Measurements from ENCODE around the gene MAEA. TPM values are rescaled to one million over a fixed set of nuclear protein-coding genes. Genes with fewer than 3 reads are reported as not detected.

MAEA gene
- total RNA-seq, 4 donors from 2014 or later: 114 to 211 (median 168) TPM

DNA sequence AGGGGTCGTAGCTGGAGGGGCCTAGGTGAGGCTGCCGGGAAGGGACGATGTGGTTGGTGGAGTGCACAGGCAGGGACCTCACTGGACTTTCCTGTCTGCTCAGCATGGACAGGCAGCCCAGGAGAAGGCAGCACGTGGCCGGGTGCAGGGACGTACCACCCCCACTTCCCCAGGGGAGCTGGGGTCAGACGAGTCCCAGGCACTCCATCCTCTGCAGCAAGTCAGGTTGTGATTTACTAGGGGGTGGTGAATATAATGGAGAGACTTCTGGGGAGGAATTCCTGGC lies 39.2 kb upstream of the MAEA start:
- H3K36me3 ChIP-seq: no peaks in the 10 kb centered on the region
- H3K9me3 ChIP-seq: no peaks in the 10 kb centered on the region
- no peaks in the 10 kb centered on the region for H3K27me3 ChIP-seq
- H3K4me3 ChIP-seq: peak overlapping the region in 1 of 4 donors; percentile 89
- TF ChIP-seq, protein P1, sequence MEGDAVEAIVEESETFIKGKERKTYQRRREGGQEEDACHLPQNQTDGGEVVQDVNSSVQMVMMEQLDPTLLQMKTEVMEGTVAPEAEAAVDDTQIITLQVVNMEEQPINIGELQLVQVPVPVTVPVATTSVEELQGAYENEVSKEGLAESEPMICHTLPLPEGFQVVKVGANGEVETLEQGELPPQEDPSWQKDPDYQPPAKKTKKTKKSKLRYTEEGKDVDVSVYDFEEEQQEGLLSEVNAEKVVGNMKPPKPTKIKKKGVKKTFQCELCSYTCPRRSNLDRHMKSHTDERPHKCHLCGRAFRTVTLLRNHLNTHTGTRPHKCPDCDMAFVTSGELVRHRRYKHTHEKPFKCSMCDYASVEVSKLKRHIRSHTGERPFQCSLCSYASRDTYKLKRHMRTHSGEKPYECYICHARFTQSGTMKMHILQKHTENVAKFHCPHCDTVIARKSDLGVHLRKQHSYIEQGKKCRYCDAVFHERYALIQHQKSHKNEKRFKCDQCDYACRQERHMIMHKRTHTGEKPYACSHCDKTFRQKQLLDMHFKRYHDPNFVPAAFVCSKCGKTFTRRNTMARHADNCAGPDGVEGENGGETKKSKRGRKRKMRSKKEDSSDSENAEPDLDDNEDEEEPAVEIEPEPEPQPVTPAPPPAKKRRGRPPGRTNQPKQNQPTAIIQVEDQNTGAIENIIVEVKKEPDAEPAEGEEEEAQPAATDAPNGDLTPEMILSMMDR (IDR thresholded peaks at IDR 0.05): no peak
- no peak for TF ChIP-seq POLR2A (IDR thresholded peaks at IDR 0.05)
- no peak for TF ChIP-seq EP300 (IDR thresholded peaks at IDR 0.05; ENCODE audit: low read depth)
- no peak for TF ChIP-seq POLR2AphosphoS5 (IDR thresholded peaks at IDR 0.05)
- intact Hi-C loops (cut with DNase I; ENCODE audit: low total_unique reads): no loop called here
- peak overlapping the region; percentile 95 to 99 (median 96) for H3K27ac ChIP-seq
- peaks cover 27 to 35% (median 31%) of the 10 kb centered on the region in 4 donors for H3K4me1 ChIP-seq
- 94 to 95% methylated on average over 4 to 7 of the region's 7 CpGs for WGBS, 2 donors (ENCODE audit: low coverage in 1 of 2)
- in situ Hi-C loops (cut with MboI; ENCODE audit: low pct_ligation_motif_present in 1 of 4, low pct_unique_long_range_greater_than_20kb in 1 of 4, low sequenced_read_pairs in 3 of 4): loop anchor here (10.0 to 25.0 kb wide), 3 partner anchors 84 to 94 kb away; partner anchors contain the start of genes SPON2 (in 2 of the 4) and UVSSA (in 2 of the 4)
- DNase-seq: no peak

- DNase-seq: no peak
- intact Hi-C loops (cut with DNase I; ENCODE audit: low total_unique reads): no loop called here
- TF ChIP-seq POLR2A (IDR thresholded peaks at IDR 0.05) (no peak), POLR2AphosphoS5 (IDR thresholded peaks at IDR 0.05) (no peak), EP300 (IDR thresholded peaks at IDR 0.05; ENCODE audit: low read depth) (no peak)
- TF ChIP-seq, protein P1 (IDR thresholded peaks at IDR 0.05): no peak
- Histone ChIP-seq H3K4me1 (peaks cover 20 to 28% (median 24%) of the 10 kb centered on the region in 4 donors), H3K27ac (peak overlapping the region in 1 of 4 donors; percentile 99), H3K27me3 (no peaks in the 10 kb centered on the region), H3K9me3 (no peaks in the 10 kb centered on the region), H3K4me3 (no peak overlapping the region), H3K36me3 (no peaks in the 10 kb centered on the region)
- in situ Hi-C loops (cut with MboI; ENCODE audit: low pct_ligation_motif_present in 1 of 4, low pct_unique_long_range_greater_than_20kb in 1 of 4, low sequenced_read_pairs in 3 of 4): loop anchor here (10.0 to 25.0 kb wide), 3 partner anchors 84 to 94 kb away; partner anchors contain the start of genes SPON2 (in 2 of the 4) and UVSSA (in 2 of the 4)
- WGBS, 2 donors (ENCODE audit: low coverage in 1 of 2): 96 to 100% methylated on average over 9 to 33 of the region's 33 CpGs
Observed at GRCh38 chr4:1250921-1251772, 38.5 kb upstream of the MAEA start.

DNA sequence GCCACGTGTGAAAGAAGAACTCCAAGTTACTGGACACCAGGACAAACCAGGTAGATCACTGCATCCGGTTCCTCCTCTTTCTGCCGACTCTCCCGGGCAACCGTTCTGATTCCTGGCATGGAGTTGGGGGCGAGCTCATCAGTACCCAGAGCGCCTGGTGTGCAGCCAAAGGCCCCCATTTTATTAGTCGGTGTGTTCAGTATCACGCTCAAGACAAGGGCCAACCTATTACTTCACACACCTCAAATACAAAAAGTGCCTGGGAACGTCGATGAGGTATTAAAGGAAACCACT lies 38.0 kb upstream of the MAEA start:
- H3K27me3 ChIP-seq: no peaks in the 10 kb centered on the region
- no peaks in the 10 kb centered on the region for H3K36me3 ChIP-seq
- intact Hi-C loops (cut with DNase I; ENCODE audit: low total_unique reads) (no loop called here), in situ Hi-C loops (cut with MboI; ENCODE audit: low pct_ligation_motif_present in 1 of 4, low pct_unique_long_range_greater_than_20kb in 1 of 4, low sequenced_read_pairs in 3 of 4) (loop anchor here (10.0 to 25.0 kb wide), 3 partner anchors 83 to 93 kb away; partner anchors contain the start of genes SPON2 (in 2 of the 4) and UVSSA (in 2 of the 4))
- DNase-seq: no peak
- H3K27ac ChIP-seq: no peak overlapping the region
- no peak overlapping the region for H3K4me3 ChIP-seq
- H3K4me1 ChIP-seq: peaks cover 14 to 22% (median 18%) of the 10 kb centered on the region in 4 donors
- no peaks in the 10 kb centered on the region for H3K9me3 ChIP-seq
- TF ChIP-seq, protein P1 (IDR thresholded peaks at IDR 0.05): no peak
- TF ChIP-seq EP300 (IDR thresholded peaks at IDR 0.05; ENCODE audit: low read depth) (no peak), POLR2A (IDR thresholded peaks at IDR 0.05) (no peak), POLR2AphosphoS5 (IDR thresholded peaks at IDR 0.05) (no peak)
- 97 to 99% methylated on average over 4 to 11 of the region's 11 CpGs for WGBS, 2 donors (ENCODE audit: low coverage in 1 of 2)

- peaks cover 9 to 13% (median 10%) of the 10 kb centered on the region in 4 donors for H3K4me1 ChIP-seq
- no peaks in the 10 kb centered on the region for H3K9me3 ChIP-seq
- intact Hi-C loops (cut with DNase I; ENCODE audit: low total_unique reads) (no loop called here), in situ Hi-C loops (cut with MboI; ENCODE audit: low pct_ligation_motif_present in 1 of 4, low pct_unique_long_range_greater_than_20kb in 1 of 4, low sequenced_read_pairs in 3 of 4) (loop anchor here (10.0 to 25.0 kb wide), 3 partner anchors 82 to 92 kb away; partner anchors contain the start of genes SPON2 (in 2 of the 4) and UVSSA (in 2 of the 4))
- H3K36me3 ChIP-seq: no peaks in the 10 kb centered on the region
- no peak for TF ChIP-seq POLR2AphosphoS5 (IDR thresholded peaks at IDR 0.05)
- no peak for TF ChIP-seq POLR2A (IDR thresholded peaks at IDR 0.05)
- TF ChIP-seq, protein P1 (IDR thresholded peaks at IDR 0.05): no peak
- TF ChIP-seq EP300 (IDR thresholded peaks at IDR 0.05; ENCODE audit: low read depth): no peak
- H3K27me3 ChIP-seq: no peaks in the 10 kb centered on the region
- WGBS, 2 donors (ENCODE audit: low coverage in 1 of 2): 95 to 99% methylated on average over 2 to 6 of the region's 6 CpGs
- H3K4me3 ChIP-seq: no peak overlapping the region
- DNase-seq: no peak
- H3K27ac ChIP-seq: no peak overlapping the region
Observed at GRCh38 chr4:1252928-1253492, 36.7 kb upstream of the MAEA start.

Measured in transverse colon (tissue), 4 donors.